GM21526 (cell line): Measurements from ENCODE around the gene ASTN1.

Source experiments
- ATAC-seq: cut with Tn5 transposase; IDR thresholded peaks from one replicate; pipeline ENCODE4 v1.9.1; 2021; ENCODE audit warnings: moderate library complexity; ENCODE audit not compliant: unreplicated experiment, low FRiP score

Gene ASTN1

GRCh38 chr1:176996456-176997090 is 167.9 kb downstream of the ASTN1 start:
- ATAC-seq, result no peak

- ATAC-seq, result no peak
Observed at GRCh38 chr1:176994931-176995596, 169.4 kb downstream of the ASTN1 start.

GRCh38 chr1:176993587-176993986 is 170.9 kb downstream of the ASTN1 start:
- no peak for ATAC-seq

- ATAC-seq, result no peak
Observed at GRCh38 chr1:176989754-176990153, 174.8 kb downstream of the ASTN1 start.

GRCh38 chr1:176989023-176989422 is 175.5 kb downstream of the ASTN1 start:
- ATAC-seq, result no peak

GRCh38 chr1:176987016-176987415 is 177.5 kb downstream of the ASTN1 start:
- no peak for ATAC-seq

- no peak for ATAC-seq
Observed at GRCh38 chr1:176983731-176984130, 180.8 kb downstream of the ASTN1 start.

GRCh38 chr1:176976771-176977170 is 187.7 kb downstream of the ASTN1 start:
- no peak for ATAC-seq

GRCh38 chr1:176976225-176976624 is 188.3 kb downstream of the ASTN1 start:
- no peak for ATAC-seq

- ATAC-seq, result no peak
Observed at GRCh38 chr1:176964687-176965086, 199.8 kb downstream of the ASTN1 start.

GRCh38 chr1:176963181-176963580 is 201.3 kb downstream of the ASTN1 start:
- ATAC-seq, result no peak

- ATAC-seq, result no peak
Observed at GRCh38 chr1:176961678-176962077, 202.8 kb downstream of the ASTN1 start.

- no peak for ATAC-seq
Observed at GRCh38 chr1:176959191-176959820, 205.2 kb downstream of the ASTN1 start.

- ATAC-seq, result no peak
Observed at GRCh38 chr1:176957603-176958002, 206.9 kb downstream of the ASTN1 start.

GRCh38 chr1:176954242-176954641 is 210.3 kb downstream of the ASTN1 start:
- no peak for ATAC-seq

- no peak for ATAC-seq
Observed at GRCh38 chr1:176950736-176951324, 213.7 kb downstream of the ASTN1 start.

GRCh38 chr1:176949033-176949662 is 215.4 kb downstream of the ASTN1 start:
- ATAC-seq, result peak; percentile 59

- ATAC-seq, result no peak
Observed at GRCh38 chr1:176944606-176945005, 219.9 kb downstream of the ASTN1 start.

GRCh38 chr1:176943783-176944182 is 220.7 kb downstream of the ASTN1 start:
- ATAC-seq, result no peak

GRCh38 chr1:176942346-176942745 is 222.2 kb downstream of the ASTN1 start:
- ATAC-seq, result no peak

- no peak for ATAC-seq
Observed at GRCh38 chr1:176939993-176940392, 224.5 kb downstream of the ASTN1 start.
